SIG-M5 treated with dmso at 0.1 percent for 504 hours (cell line): ENCODE measurements around the gene WDR43.
A peak's percentile ranks its signal among the peaks of the same experiment; 100 is the strongest.
"Not testable (repeated sequence)": the region's sequence is repeated elsewhere in the genome, so short reads cannot be mapped to it uniquely, and the experiment has no call there.

Experiments
- DNase-seq: peaks from one replicate; lab custom pipeline; 2025; ENCODE audit not compliant: unreplicated experiment; lab: John Stamatoyannopoulos, UW

The WDR43 gene

GRCh38 chr2:28960401-28960800, 65.9 kb downstream of the WDR43 start:
- DNase-seq = no peak

GRCh38 chr2:28962505-28962904, 68.0 kb downstream of the WDR43 start:
- DNase-seq = no peak

- DNase-seq = no peak
Observed at GRCh38 chr2:28970464-28971160, 76.1 kb downstream of the WDR43 start.

- peak; percentile 10 for DNase-seq
Observed at GRCh38 chr2:28972778-28973335, 78.4 kb downstream of the WDR43 start.

- no peak for DNase-seq
Observed at GRCh38 chr2:28974252-28974651, 79.8 kb downstream of the WDR43 start.

GRCh38 chr2:28975671-28976070, 81.2 kb downstream of the WDR43 start:
- DNase-seq = no peak

GRCh38 chr2:28976584-28976983, 82.1 kb downstream of the WDR43 start:
- no peak for DNase-seq

GRCh38 chr2:28977176-28977875, 82.9 kb downstream of the WDR43 start:
- no peak for DNase-seq

- not testable (repeated sequence) for DNase-seq
Observed at GRCh38 chr2:28978001-28978400, 83.5 kb downstream of the WDR43 start.

GRCh38 chr2:28978606-28979005, 84.1 kb downstream of the WDR43 start:
- DNase-seq = no peak

- DNase-seq = no peak
Observed at GRCh38 chr2:28979041-28979440, 84.6 kb downstream of the WDR43 start.

- no peak for DNase-seq
Observed at GRCh38 chr2:28979576-28980366, 85.3 kb downstream of the WDR43 start.

- DNase-seq = no peak
Observed at GRCh38 chr2:28980368-28981015, 86.0 kb downstream of the WDR43 start.

GRCh38 chr2:28981016-28981441, 86.6 kb downstream of the WDR43 start, which contains the start of gene TOGARAM2:
TOGARAM2 (plus strand) TSS chr2:28981298; CDS start chr2:28994835, 13,537 bp downstream.
- DNase-seq = no peak

- no peak for DNase-seq
Observed at GRCh38 chr2:28981620-28982376, 87.3 kb downstream of the WDR43 start.

- no peak for DNase-seq
Observed at GRCh38 chr2:28982381-28982950, 88.0 kb downstream of the WDR43 start.

GRCh38 chr2:28986429-28986828, 92.0 kb downstream of the WDR43 start:
- no peak for DNase-seq

- DNase-seq = no peak
Observed at GRCh38 chr2:28989973-28990372, 95.5 kb downstream of the WDR43 start.

- no peak for DNase-seq
Observed at GRCh38 chr2:28990445-28990844, 96.0 kb downstream of the WDR43 start.

GRCh38 chr2:28991021-28991420, 96.6 kb downstream of the WDR43 start:
- DNase-seq = no peak
